Measurements from ENCODE around the gene USP3.

DNA sequence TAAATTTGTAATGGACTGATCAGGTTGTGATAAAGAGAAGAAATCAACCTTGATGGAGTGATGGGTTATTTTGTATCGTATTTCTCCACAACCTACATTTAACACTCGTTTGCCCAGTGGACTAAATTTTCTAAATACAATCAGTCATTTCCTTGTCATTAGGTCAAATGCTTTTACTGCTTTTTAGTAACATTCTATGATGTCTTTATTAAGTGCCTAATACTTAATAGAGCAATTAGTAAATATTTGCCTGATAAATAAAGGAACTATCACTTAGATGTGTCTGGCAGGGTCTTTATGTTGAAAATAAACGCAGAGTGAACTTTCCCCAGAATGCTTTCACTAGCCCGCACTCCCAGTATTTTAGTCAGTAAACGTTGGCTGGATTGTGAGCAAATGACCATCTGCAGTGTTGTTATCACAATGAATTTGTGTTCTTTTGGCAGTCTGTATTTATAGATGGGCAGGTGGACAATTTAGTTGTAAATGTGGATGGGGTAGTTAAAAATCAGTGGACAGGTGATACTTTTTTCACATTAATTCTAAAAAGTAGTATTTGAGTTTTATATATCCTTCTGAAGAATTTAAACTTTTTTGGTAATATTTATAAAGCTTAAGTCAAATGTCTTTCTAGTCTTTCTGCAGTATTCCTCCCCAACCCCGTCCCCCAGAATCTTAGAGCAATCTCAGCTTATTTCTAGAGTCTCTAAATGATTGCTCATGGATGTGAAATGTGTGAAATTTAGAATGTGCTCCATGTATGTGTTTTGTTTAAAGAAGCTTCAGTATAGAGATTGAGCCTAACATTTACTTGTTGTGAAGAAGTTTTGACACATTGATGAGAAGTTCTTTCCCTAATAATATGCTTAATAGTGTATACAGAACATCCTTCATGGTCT lies 4.9 kb downstream of the USP3 start:
- TF ChIP-seq POLR2A (IDR thresholded peaks at IDR 0.05; ENCODE audit: low read depth, low read length) (no peak), POLR2AphosphoS5 (IDR thresholded peaks at IDR 0.05; ENCODE audit: low read depth, low read length) (no peak), TAF1 (IDR thresholded peaks at IDR 0.05; ENCODE audit: low read depth, low read length) (no peak), SPI1 (IDR thresholded peaks at IDR 0.05; ENCODE audit: low read depth, low read length) (no peak)

All from GM12891 (cell line).